Neuron (in vitro differentiated cells): ENCODE data around the gene LIMS3.
"Not testable (repeated sequence)": the region's sequence is repeated elsewhere in the genome, so short reads cannot be mapped to it uniquely, and the experiment has no call there.

Experiments
- H2AFZ ChIP-seq: one replicate; pipeline ENCODE4 v1.6.1; 2013; ENCODE audit warnings: low read depth, mild to moderate bottlenecking, inconsistent platforms, low read length, moderate library complexity
- H3K27me3 ChIP-seq: one replicate; pipeline ENCODE4 v1.6.1; 2013; ENCODE audit warnings: low read length; ENCODE audit not compliant: insufficient read depth
- H3K36me3 ChIP-seq: one replicate; pipeline ENCODE4 v1.6.1; 2013; ENCODE audit warnings: low read length; ENCODE audit not compliant: insufficient read depth
- H3K4me1 ChIP-seq: one replicate; pipeline ENCODE4 v1.6.1; 2013; ENCODE audit warnings: low read length; ENCODE audit not compliant: insufficient read depth
- H3K4me3 ChIP-seq: 2 replicates; pipeline ENCODE4 v1.5.1; 2013; ENCODE audit warnings: mild to moderate bottlenecking, low read length, moderate library complexity
- H3K9me3 ChIP-seq: one replicate; pipeline ENCODE4 v1.6.1; 2013; ENCODE audit warnings: low read length

Gene LIMS3

DNA sequence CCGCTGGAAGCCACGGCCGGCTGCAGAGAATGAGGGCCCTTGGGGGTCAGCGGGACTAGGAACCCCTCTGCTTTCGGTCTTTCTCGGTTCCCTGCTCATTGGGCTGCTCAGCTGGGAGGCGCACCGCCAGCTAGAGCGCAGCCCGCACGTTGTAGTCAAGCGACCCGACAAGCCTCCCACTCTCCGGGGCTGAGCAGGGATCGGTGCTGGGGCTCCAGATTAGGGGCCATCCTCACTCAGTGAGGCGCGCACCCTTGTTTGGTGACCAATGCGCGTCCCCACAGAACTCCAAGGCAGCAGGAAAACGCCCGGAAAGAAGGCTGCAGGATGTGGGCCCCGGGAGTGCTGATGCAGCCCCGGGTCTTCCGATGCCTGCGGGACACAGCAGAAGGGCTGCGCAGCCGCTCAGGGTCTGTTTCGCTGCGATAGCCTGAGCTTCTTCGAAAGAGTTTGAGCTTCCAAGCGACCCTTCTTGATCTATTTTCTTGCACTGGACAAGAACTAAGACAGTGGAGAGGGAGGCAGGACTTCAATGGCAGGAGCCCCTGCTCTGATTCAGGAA lies 49.6 kb downstream of the LIMS3 start:
- H3K9me3 ChIP-seq, H3K4me3 ChIP-seq, H3K27me3 ChIP-seq, H3K4me1 ChIP-seq, H3K36me3 ChIP-seq, H2AFZ ChIP-seq: not testable (repeated sequence)

DNA sequence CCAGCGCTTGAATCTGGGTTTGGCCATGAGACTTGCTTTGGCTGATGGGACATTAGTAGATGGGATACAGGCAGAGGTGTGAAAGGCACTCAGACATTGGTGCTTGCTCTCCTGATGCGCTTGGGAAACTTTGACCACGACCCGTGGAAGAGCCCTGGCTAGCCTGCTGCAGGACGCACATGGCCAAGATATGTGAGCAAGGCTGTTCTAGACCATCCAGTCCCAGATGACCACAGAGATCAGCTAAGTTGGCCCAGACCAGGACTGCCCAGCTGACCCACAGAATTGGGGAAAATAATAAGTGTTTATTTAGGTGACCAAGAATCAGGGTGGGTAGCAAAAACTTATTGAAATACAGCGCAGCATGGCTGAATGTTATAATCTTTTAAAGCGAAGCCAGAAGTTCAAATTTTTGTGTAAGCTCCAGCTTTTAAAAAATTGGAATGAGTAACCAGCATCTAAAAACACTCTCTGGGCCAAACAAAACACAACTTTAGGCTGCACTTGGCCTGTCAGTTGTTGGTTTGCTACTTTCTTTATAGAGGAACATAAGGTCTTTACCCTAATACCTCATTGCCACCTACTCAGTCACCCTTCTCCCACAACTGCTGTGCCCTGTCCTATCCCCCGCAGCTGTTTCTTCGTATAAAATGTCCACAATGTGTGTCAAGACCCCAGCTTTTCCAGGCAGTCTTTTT lies 51.8 kb downstream of the LIMS3 start:
- H3K9me3 ChIP-seq, H3K36me3 ChIP-seq, H3K4me3 ChIP-seq, H2AFZ ChIP-seq, H3K4me1 ChIP-seq, H3K27me3 ChIP-seq: not testable (repeated sequence)

DNA sequence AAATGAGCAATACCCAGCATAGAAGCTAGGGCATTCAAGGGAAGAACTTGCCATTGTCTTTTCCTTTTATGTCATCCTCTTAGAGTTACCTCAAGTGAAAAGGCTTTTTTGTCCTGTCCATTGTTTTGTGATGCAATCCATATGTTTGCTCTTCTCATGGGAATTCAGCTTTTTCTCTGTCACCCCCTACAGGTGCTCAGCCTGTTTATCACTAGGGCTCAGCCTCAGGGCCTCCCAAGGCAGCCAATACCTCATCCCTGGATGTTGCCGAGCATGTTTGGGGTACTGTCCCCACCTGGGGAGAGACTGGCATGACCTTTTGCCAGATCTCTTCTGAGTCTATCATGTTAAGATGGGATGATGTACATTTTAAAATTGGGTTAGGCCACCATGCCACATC lies 65.5 kb downstream of the LIMS3 start:
- not testable (repeated sequence) for H3K4me3 ChIP-seq, H3K27me3 ChIP-seq, H3K4me1 ChIP-seq, H2AFZ ChIP-seq, H3K36me3 ChIP-seq, H3K9me3 ChIP-seq

DNA sequence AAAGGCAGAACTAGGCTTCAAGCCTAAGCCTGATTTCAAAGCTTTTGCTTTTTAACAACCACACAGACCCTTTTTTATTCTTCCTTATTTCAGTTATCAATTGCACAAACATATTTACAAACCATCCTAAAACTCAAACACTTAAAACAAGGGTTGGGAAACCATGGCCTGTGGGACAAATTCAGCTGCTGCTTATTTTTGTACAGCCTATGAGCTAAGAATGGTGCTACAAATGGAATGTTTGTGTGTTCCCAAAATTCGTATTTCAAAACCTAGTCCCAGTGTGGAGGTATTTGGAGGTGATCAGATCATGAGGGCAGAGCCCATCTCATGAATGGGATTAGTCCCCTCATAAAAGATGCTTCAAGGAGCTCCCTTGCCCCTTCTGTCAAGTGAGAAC lies 67.0 kb downstream of the LIMS3 start:
- not testable (repeated sequence) for H3K4me3 ChIP-seq, H3K36me3 ChIP-seq, H2AFZ ChIP-seq, H3K4me1 ChIP-seq, H3K27me3 ChIP-seq, H3K9me3 ChIP-seq

DNA sequence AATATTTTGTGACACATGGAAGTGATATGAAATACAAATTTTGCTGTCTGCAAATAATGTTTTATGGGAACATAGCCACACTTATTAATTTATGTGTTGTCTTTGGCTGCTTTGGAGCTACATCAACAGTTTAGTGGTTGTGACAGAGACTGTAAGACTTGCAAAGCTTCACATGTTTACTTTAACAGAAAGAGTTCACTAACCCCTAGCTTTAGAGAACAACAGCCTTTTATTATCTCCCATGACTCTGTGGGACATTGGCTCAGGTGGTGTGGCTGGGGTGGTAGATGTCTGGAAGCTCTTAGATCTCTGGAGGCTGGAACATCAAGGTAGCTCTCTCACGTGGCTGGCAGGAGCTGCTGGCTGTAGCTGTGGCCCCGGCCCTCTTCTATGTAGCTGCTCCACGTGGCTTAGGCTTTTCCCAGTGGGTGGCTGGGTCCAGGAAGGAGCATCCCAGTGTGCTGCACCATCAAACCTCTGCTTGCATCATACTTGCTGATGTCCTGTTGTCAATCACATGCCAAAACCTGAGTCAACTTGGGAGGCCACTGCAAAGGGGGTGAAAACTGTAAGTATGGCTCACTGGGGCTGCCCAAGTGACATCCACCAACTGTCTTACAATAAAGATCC lies 67.7 kb downstream of the LIMS3 start:
- not testable (repeated sequence) for H3K9me3 ChIP-seq, H2AFZ ChIP-seq, H3K4me3 ChIP-seq, H3K36me3 ChIP-seq, H3K27me3 ChIP-seq, H3K4me1 ChIP-seq

DNA sequence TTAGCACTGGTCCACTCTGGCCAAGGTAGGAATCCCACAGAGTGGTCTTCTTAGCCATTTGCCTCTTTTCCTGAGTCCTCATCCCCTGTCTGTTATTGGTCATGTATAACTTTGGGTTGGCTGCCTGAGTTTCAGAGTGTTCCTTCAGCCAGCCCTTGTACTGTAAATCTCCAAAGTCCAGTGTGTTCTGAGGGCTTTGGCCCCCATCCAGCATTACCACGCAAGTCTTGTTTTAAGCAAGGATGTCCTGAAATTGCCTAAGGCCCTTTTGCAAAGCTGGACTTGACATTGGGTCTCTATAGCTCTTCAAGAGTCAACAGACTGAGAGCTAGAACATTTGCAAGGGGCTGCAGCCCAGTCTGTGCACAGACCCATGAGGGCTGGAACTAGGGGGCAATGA lies 68.4 kb downstream of the LIMS3 start:
- not testable (repeated sequence) for H3K27me3 ChIP-seq, H3K4me3 ChIP-seq, H3K36me3 ChIP-seq, H3K9me3 ChIP-seq, H2AFZ ChIP-seq, H3K4me1 ChIP-seq

DNA sequence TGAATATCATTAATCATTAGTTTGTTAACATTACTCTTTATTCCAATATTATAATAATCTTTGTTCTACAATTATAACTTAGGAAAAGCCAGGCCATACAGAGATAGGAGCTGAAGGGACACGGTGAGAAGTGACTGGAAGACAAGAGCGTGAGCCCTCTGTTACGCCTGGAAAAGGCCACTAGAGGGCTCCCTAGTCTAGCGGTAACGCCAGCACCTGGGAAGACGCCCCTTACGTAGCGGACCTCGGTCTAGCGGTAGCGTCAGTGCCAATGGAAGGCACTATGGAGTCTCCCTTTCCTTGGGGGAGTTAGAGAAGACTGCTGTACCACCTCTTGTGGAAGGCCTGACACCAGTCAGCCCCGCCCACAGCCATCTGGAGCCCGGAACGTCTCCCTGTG lies 71.4 kb downstream of the LIMS3 start:
- H3K27me3 ChIP-seq, H2AFZ ChIP-seq, H3K9me3 ChIP-seq, H3K4me1 ChIP-seq, H3K36me3 ChIP-seq, H3K4me3 ChIP-seq: not testable (repeated sequence)

DNA sequence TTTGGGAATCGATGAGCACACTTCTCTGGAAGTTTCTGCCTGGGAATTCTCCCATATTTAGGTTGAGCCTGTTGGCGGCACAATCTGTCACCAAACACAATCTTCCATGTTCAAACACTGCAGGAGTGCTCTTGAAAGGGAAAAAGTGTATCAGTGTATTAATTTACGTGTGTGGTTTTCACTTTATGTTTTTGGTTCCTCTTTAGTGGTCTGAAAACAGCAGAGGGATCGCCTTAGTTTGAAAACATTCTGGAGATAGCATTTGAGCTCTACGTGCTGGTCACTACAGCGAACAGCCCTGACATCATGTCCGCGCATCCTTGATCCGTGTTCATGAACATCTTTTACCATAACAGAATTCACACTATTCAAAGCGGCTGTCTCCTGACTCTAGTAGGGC lies 73.2 kb downstream of the LIMS3 start:
- H3K4me1 ChIP-seq, H3K27me3 ChIP-seq, H3K36me3 ChIP-seq, H3K4me3 ChIP-seq, H3K9me3 ChIP-seq, H2AFZ ChIP-seq: not testable (repeated sequence)
